GM12872 (cell line): ENCODE measurements around the gene CHST15.

Experiments
- TF ChIP-seq, protein P1 (sequence below): IDR thresholded peaks from 3 replicates; pipeline ENCODE4 v1.5.1; 2011; ENCODE audit warnings: low read depth, mild to moderate bottlenecking, low read length, moderate library complexity; ENCODE audit not compliant: insufficient read depth

Gene CHST15

DNA sequence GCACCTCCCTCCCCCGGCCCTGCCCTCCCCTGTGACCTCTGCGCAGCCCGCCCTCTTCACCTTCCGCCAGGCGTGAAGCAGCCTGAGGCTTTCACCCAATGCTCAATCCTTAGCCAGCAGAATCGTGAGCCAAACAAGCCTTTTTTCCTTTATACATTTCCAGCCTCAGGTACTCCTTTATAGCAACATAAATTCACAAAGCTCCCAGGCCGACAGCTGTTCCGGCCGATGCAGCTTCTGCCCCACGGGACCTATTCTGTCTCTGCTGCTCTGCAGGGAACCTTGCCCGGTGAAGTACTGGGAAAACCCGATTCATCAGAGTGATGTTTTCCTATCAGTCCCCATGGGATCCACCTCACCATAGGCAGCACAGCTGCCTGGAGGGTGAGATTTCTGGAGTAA is 87.4 kb downstream of the CHST15 start:
- TF ChIP-seq, protein P1, sequence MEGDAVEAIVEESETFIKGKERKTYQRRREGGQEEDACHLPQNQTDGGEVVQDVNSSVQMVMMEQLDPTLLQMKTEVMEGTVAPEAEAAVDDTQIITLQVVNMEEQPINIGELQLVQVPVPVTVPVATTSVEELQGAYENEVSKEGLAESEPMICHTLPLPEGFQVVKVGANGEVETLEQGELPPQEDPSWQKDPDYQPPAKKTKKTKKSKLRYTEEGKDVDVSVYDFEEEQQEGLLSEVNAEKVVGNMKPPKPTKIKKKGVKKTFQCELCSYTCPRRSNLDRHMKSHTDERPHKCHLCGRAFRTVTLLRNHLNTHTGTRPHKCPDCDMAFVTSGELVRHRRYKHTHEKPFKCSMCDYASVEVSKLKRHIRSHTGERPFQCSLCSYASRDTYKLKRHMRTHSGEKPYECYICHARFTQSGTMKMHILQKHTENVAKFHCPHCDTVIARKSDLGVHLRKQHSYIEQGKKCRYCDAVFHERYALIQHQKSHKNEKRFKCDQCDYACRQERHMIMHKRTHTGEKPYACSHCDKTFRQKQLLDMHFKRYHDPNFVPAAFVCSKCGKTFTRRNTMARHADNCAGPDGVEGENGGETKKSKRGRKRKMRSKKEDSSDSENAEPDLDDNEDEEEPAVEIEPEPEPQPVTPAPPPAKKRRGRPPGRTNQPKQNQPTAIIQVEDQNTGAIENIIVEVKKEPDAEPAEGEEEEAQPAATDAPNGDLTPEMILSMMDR = no peak

DNA sequence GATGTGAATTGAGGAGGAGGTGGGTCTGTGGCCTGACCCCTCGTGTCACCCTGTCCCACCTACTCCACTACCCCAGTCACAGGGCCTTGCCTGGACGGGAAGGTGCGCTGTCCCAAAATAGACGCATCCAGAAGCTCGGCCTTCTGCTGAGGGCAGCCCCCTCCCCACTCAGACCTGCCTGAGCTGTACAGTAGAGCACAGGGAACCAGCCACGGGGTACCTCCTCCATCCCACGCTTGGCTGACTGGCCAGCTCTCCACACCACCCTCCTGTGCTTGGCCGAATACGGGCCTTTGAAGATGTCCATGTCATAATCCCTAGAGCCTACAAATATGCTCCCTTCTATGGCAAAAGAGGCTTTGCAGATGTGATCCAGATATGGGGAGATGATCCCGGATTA is 88.3 kb downstream of the CHST15 start:
- TF ChIP-seq, protein P1 = no peak

DNA sequence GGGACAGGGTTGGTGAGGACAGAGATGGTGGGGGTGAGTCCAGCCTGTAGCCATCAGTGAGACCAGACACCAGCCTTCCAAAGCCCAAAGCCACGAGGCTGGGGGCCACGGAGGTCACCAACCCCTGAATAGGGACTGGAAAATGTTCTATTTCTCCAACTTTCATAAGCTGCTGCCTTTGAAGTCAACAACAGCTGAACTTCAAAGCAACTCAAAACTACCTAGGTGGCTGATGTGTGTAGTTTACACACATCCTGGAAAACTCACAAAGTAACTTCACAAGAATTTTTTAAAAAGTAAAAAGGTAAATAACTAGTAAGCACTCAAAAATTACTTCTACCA is 88.8 kb downstream of the CHST15 start:
- TF ChIP-seq, protein P1 = no peak

DNA sequence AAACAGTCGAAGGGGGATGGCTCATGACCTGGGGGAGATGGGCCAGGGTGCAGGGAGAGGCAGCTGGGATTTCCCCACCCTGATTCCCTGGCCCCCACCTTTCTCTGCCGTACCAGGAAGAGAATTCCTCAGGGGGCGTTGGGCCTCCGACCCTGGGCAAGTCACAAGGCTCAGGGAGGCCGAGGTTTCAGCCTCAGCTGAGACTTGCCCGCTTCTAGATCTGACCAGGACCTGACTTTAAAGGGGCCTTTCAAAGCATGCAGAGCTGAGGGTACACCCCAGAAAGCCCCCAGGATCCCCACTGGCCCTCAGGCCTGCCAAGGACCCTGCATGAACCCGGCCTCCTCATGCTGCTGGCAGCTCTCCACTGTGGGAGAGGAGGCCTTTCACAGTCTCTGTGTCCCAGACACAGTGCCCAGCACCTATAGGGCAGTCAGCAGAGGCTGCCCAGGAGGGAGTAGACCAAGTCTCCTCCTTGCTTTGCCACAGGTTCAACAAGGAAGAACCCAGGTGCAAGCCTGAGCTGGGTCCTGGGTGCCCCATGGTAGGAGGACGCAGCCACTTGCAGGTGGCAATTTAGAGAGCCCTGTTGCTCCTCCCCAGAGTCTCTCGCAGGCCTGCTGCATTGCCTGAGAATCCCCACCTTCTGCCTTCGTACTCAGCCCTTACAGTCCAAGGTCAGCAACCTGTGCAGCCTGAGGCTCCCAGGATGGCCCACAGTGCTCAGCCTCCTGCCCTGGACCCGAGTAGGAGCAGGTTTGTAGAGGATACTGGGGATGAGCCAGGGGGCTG is 89.3 kb downstream of the CHST15 start:
- TF ChIP-seq, protein P1 = no peak

DNA sequence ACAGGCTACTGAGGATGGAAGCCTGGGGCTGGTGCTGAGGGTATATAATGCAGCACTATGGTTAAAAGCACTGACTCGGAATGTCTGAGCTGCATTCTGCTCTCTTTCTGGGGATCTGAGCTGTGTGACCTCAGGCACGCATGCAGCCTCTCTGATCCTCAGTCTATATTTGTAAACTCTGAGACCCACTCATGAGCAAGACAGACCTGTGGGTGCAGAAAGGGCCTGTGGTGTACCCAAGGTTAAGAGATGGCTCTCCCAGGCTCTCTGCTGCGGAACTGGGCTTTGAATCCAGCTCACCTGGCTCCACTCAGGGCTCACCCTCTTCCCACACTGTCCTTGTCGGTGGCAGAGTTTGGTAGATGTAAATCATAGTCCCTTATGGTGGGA is 89.9 kb downstream of the CHST15 start:
- TF ChIP-seq, protein P1 = no peak

DNA sequence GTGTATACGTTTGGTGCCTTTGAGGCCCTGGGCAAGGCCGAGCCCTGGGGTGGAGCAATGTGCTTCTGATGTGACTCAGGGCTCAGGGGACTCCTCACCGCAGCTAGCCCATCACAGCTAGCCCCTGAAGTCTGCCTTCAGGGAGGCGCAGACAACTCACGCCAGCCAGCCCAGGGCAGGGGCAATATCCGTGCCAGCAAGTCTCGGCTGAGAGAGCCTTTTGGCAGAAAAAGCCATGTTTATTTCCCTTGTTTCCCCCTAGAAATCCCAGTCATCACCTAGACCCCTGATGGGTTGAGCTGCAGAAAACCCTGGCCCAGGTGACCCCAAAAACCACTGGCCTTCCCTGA is 90.4 kb downstream of the CHST15 start:
- TF ChIP-seq, protein P1 = no peak

DNA sequence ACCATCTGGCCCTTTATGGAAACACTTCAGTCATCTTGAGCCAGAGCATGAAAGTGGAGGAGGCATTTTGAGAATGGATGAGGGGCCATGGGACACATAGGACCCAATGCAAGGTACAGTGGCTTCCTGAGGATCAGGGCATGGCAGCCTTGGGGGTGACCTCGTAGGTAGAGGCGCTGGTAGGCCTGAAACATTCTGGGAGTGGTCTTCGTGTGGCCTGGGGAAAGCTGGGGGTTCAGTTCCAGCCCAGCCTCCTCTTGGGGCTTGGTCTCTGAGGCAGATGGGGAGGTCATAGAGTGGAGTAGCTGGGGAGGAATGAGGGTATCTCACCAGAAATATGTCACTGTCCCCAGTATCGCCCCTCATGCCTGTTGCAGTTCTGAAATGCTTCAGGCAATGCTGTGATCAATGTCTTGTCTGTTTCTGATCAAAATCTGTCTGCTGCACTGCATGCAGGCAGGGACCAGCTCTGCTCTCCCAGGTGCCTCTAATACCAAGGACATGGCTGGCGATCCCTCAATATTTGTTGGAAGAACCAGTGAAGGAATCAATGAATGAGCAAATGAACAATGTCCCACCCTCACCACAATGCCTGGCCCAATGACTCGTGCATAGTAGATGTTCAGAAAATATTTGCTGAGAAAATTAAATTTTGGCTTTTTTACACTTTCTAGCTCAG is 90.9 kb downstream of the CHST15 start:
- TF ChIP-seq, protein P1 = no peak
